Breast epithelium (tissue), 3 donors: ENCODE measurements around the gene MAPK8.

Source experiments
- CTCF ChIP-seq, 3 donors: fragments of 450-650 bp; IDR thresholded peaks; one replicate each; pipeline ENCODE4 v1.5.1; 2016 to 2017; ENCODE audit warnings: antibody characterized with exemption in 3 of 3, mild to moderate bottlenecking in 3 of 3, moderate library complexity in 3 of 3
- POLR2A ChIP-seq: fragments of 450-650 bp; IDR thresholded peaks from one replicate; pipeline ENCODE4 v1.6.1; 2016; ENCODE audit warnings: antibody characterized with exemption, mild to moderate bottlenecking, moderate library complexity
- POLR2AphosphoS5 ChIP-seq, 3 donors: sonication (generic); formaldehyde crosslinking; IDR thresholded peaks; one replicate each; pipeline ENCODE4 v1.6.1; 2017; ENCODE audit warnings: antibody characterized with exemption in 3 of 3

- TF ChIP-seq CTCF (IDR thresholded peaks at IDR 0.05) = no peak
- no peak for TF ChIP-seq POLR2A
- no peak for TF ChIP-seq POLR2AphosphoS5 (IDR thresholded peaks at IDR 0.05)
These were observed 159.5 kb downstream of the MAPK8 start for GRCh38 chr10:48465860-48466521.
